Body of pancreas (tissue), 4 donors: ENCODE measurements around the gene FBXL17.

Experiments used
- CTCF ChIP-seq, 7 experiments: fragments of 450-650 bp in 4 of 7; fragments of 200-600 bp in 3 of 7; sonication (generic) in 3 of 7; IDR thresholded peaks; one replicate each; pipeline ENCODE4 v1.5.1; 2016 to 2019; ENCODE audit warnings: antibody characterized with exemption in 7 of 7
- POLR2A ChIP-seq, 3 donors: fragments of 450-650 bp; IDR thresholded peaks; one replicate each; pipeline ENCODE4 v1.6.1; 2016; ENCODE audit warnings: antibody characterized with exemption in 3 of 3, mild to moderate bottlenecking in 2 of 3

- no peak for TF ChIP-seq CTCF (IDR thresholded peaks at IDR 0.05)
- no peak for TF ChIP-seq POLR2A (IDR thresholded peaks at IDR 0.05)
These were observed 167.0 kb downstream of the FBXL17 start for GRCh38 chr5:108214857-108215256.
